T47D (cell line): Measurements from ENCODE around the gene CHCHD3.
"Not testable (repeated sequence)": the region's sequence is repeated elsewhere in the genome, so short reads cannot be mapped to it uniquely, and the experiment has no call there.

Source experiments
- DNase-seq, 2 experiments: peaks; one replicate each; pipeline versions ENCODE4 v3.0.0 to v3.0.0-alpha.2; 2011 to 2012; ENCODE audit warnings: low read depth in 1 of 2, low spot score in 1 of 2
- JUND ChIP-seq: IDR thresholded peaks from 2 replicates; pipeline ENCODE4 v1.6.1; 2012; ENCODE audit warnings: low read depth
- in situ Hi-C: cut with HindIII; loops from 2 replicates; pipeline ENCODE4 v1.10.0; 2016; ENCODE audit warnings: low sequenced_read_pairs, low pct_unique_long_range_greater_than_20kb

Gene CHCHD3

GRCh38 chr7:132969520-132969919 lies 112.4 kb downstream of the CHCHD3 start:
- no peak for DNase-seq
- in situ Hi-C loops: no loop called here
- TF ChIP-seq JUND: no peak

DNA sequence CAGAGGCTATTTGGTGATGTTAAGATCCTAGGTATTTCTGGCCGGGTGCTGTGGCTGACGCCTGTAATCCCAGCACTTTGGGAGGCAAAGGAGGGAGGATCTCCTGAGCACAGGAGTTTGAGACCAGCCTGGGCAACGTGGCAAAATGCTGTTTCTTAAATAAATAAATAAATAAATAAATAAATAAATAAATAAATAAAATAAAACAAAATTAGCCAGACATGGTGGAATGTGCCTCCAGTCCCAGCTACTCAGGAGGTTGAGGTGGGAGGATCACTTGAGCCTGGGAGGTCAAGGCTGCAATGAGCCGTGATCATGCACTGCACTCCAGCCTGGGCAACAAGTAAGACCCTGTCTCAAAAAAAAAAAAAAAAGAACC lies 114.4 kb downstream of the CHCHD3 start:
- DNase-seq, in situ Hi-C loops: not testable (repeated sequence)

DNA sequence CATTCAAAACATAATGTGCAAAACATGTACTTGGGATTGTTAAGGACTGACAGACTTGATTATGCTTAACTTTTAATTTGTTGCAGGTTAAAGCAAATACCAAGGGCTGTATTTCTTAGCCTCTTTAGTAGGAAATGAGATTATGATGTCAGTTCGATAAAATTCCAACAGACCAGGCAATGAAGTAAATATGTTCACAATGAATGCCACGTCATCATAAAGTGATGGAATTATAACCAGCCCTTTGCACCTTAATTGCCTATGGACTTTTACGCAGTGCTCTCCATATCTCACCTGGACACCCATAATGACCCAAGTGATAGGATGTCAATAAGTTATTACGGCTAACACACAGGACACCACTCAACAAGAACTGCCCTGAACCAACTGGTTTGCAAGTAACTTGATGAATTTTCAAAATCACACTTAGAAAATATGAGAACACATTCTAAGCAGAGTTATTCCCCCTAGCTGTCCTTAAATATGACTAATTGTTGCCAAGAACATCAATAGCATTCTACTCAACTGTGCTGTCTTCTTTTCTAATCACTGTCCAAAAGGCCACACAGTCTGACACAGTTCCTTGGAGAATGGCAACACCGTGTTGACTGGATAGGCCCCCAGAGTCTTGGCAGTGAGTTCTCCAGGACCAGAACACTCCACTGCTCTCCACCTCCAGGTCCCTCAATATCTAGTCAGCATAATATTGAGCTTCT lies 115.0 kb downstream of the CHCHD3 start:
- DNase-seq: no peak
- in situ Hi-C loops: no loop called here
- TF ChIP-seq JUND: no peak

DNA sequence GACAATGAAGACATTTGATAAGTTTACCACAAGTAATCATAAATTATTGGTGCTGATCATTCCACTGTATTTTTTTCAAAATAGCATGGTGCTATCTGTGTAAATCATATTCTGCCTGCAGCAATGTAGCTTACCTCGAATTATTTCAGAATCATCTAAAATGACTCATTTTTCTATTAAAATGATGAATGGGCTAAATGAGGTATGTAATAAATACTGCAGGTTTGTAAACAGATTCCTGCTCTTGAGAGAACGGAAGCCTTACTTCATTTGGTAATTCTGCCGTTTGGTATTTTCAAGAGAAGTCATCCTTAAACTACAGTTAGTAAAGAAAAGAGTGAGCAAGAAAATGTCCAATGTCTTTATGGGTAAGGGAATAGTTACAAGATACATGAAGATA lies 115.9 kb downstream of the CHCHD3 start:
- TF ChIP-seq JUND: no peak
- in situ Hi-C loops: no loop called here
- no peak for DNase-seq

DNA sequence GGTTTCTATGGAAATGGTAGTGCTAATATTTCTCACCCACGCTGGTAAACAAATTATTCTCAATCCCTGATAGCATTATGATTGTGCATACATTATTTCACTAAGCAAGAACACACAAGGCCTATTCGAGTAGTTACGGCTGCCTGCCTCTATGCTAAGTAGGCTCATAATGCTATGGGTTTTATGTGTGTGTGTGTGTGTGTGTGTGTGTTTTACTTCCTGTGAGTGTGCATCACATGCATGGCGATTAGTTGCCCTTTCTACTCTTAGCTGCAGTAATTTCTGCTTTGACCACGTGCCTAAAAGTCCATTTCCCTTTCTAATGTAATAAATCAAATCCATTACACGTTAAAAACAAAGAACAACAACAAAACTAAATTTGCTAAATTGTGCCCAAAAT lies 117.0 kb downstream of the CHCHD3 start:
- no peak for DNase-seq
- in situ Hi-C loops: no loop called here
- TF ChIP-seq JUND: no peak

DNA sequence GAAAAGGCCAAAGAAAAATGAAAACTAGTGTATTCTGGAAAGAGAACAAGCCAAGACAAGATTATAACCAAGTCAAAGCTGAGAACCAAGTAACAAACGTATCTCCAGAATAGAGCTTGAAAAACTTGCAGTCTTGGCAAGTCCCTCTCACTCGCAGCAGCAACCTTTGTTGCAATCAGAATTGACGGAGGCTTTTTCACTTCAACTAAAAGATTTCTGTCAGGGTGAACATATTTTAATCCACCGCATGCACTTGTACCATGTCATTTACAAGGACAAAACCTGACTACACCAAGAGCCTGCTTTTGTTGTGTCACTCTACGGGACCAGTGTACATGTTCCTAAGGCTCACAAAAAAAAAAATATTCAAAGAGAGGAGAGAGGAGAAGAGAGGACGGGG lies 122.0 kb downstream of the CHCHD3 start:
- in situ Hi-C loops: no loop called here
- no peak for DNase-seq
- no peak for TF ChIP-seq JUND

DNA sequence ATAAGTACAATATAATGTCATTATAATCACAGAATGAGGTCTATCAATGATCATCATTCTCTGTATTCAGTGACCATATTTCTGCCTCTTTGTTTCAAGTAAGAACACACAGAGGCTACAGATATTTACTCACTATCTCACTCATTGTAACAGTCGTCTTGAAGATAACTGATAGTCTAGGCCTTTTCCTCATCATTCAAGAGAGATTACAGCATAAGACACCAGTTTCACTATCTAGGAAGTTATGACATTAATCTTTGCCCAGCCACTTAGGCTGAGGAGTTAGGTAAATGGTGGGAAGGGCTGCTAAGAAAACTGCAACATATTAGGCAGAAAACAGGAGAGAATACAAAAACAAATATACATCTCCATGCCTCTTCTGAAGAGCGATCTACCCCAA lies 125.3 kb downstream of the CHCHD3 start:
- in situ Hi-C loops: no loop called here
- DNase-seq: no peak
- TF ChIP-seq JUND: no peak

DNA sequence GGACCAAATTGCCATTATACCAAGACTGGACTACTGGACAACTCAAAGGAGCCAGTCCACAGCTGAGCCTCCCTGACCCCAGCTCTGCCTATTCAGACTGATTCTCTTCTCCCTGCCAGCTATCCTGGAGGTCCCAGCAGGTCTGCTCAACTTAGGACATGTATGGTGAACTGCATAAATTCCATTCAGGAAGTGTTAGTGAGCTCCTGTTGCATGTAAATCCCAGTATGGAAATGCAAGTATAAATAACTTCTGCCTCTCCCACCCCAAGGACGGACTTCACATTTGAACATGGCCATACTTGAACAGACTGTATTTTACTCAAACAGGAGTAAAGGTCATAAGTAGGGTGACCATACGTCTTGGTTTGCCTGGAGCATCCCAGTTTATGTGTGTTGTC lies 128.4 kb downstream of the CHCHD3 start:
- in situ Hi-C loops: no loop called here
- DNase-seq: no peak
- no peak for TF ChIP-seq JUND

DNA sequence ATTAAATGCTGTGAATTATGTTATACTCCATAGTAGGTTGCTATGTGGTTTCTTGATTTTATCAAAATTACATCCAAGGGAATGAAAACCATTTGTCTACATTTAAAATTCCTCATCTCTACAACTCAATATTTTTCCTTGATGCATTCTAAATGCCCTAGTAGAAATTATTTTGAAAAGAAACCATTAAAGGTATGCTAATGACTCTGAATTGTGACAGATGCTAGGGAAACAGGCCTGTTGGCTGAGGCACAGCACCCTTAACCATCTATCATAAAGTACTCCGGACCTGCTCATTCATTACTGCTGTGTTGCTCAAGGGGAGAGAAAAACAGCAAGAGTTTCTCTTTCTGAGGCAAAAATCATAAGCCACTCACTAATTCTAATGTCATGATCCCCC lies 131.2 kb downstream of the CHCHD3 start:
- DNase-seq: no peak

DNA sequence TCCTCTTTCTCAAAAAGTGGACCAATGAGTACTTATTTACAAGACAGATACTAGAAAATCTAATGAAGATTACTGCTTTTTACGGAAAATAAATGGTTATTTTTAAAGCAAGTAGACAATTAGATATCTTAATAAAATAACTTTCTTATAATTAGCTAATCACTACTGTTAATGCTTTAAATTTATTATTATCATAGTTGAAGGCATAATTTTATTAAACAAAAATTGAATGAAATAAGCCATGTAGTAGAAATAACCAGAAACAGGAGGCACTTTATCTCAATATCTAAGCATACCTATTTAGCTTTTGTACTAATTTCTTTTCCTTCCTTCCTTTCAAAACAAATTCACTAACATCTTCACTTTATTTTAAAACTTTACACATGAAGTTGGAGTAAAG lies 134.9 kb downstream of the CHCHD3 start:
- in situ Hi-C loops: no loop called here
- no peak for TF ChIP-seq JUND
- DNase-seq: no peak

More for the DNA sequence above, 131.2 kb downstream of the CHCHD3 start:
- TF ChIP-seq JUND: no peak
- in situ Hi-C loops: no loop called here

- in situ Hi-C loops: no loop called here
- no peak for TF ChIP-seq JUND
- no peak for DNase-seq
Observed at GRCh38 chr7:132944774-132945173, 137.1 kb downstream of the CHCHD3 start.

DNA sequence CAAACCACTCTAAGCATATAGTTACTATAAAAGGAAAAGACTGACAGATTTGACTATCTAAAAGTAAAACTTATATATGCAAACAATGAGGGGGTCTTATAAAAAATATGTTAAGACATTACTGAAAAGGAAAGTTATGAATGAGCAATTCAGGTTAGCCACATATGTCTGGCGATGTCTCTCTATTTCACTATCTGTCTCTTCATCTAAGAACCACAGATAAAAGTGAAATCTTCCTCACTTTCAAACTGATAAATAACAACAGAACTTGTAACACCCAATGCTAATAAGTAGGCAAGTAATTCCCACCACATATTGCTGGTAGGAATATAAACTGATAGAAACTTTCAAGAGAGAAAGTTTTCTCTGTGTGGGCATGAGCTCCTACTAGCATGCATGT lies 138.2 kb downstream of the CHCHD3 start:
- DNase-seq: no peak
- in situ Hi-C loops: no loop called here

GRCh38 chr7:132942701-132943100 lies 139.2 kb downstream of the CHCHD3 start:
- no peak for TF ChIP-seq JUND
- in situ Hi-C loops: no loop called here
- DNase-seq: no peak

More for the DNA sequence above, 138.2 kb downstream of the CHCHD3 start:
- TF ChIP-seq JUND: no peak

GRCh38 chr7:132941905-132942304 lies 140.0 kb downstream of the CHCHD3 start:
- no peak for DNase-seq
- no peak for TF ChIP-seq JUND
- in situ Hi-C loops: no loop called here
